Measurements from ENCODE around the gene BHLHE40.
A peak's percentile ranks its signal among the peaks of the same experiment; 100 is the strongest.

BHLHE40 gene

DNA sequence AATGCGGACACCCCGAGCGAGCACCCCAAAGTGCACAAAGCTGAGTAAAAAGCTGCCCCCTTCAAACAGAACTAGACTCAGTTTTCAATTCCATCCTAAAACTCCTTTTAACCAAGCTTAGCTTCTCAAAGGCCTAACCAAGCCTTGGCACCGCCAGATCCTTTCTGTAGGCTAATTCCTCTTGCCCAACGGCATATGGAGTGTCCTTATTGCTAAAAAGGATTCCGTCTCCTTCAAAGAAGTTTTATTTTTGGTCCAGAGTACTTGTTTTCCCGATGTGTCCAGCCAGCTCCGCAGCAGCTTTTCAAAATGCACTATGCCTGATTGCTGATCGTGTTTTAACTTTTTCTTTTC lies 5.3 kb downstream of the BHLHE40 start:
- no peak for DNase-seq (ENCODE audit: low spot score)

DNA sequence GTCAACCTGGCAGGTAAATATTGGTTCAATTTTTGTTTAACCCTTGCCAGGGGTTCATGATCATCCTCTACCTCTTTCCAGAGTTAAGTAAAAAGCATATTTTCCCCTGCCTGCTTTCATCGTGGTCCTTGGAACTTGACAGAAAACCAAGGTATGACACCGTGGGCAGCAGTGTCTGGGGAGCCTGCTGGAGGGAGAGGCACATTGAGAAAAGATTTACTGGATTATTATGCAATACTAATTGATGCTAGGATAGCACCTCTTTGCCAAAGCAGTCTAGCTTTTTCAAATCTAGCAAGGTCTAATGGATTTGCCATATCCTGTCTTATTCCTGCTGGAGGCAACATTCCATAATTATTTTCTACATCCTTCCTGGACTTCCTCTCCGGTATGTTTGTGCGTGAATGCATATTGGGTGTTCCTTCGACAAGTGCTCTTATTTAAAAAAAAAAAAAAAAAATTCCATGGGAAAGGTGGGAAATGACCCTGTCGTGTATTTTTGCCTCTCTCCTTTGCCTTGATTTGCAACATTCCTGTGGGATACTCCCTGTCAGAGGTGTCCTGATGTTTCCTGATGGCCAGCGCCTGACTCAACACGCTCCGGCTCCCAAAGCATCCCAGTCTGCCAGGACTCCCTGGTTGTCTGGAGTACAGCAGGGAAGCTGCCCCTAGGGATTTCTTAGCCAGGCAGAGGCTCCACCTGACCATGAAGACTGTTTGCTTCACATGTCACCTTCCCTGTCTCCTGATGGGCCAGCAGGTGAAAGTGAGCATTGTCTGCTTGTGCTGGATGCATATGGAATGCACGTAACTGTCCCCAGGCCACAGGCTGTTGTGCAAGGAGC lies 6.3 kb downstream of the BHLHE40 start:
- DNase-seq (ENCODE audit: low spot score), result no peak

DNA sequence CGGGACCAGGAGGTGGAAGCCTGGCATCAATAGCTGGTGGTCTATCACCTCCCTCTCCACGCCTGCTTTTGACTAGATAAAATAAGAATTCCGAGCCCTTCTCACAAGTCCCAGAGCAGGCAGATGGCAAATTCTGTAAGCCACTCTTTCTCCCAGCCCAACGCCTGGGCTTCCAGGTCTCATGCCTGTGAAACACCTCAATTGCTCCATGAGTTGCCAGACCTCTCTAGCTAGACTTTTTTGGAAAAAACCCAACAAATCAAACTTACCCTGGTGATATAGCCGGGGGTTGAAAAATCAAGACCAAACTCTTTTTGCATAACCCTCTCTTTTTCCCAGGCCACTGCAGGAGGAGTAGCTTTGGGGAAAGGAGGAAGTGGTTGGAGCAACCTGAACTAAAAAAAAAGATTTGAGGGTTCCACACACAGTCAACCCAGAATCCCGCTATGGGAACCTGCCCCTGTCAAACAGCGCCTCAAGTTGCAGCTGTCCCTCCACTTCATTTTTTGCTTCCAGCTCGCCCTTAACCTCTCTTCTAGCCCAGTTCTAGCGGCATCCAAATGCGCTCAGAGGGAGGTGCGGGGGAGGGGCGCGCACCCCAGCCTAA lies 7.0 kb downstream of the BHLHE40 start:
- DNase-seq (ENCODE audit: low spot score), result no peak

DNA sequence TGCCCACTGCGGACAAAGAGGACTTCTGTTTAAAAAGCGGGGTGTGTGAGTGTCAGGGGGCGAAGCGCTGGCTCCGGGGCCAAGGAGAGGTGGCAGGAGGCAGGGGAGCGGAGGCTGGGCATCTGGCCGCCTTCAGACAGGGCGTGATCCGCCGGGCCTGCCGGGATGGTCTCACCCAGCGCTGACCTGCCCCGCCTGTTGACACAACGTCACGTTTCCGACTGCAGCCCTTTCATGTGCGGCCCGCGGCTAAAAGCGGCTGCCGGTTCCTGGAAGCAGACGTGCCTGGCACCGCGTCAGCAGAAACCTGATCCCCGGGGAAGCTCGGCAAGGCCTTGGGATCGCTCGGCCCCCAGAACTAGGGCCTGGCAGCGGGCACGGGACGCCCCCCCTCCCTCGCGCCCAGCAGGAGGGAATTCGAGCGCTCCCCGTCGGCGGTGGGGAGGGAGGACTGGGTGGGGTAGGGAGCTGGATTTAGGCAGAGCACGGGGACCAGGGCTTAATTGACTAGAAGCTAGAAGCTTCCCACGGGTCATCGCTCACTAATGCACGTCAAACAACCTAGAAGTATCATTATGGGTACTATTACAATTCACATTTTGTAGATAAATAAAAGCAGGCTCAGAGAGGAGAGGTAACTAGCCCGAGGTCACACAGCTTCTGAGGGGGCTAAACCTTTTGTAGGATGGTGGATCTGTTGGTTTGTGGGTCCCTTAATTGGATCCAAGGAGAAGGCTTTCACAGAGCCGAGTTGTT lies 7.7 kb downstream of the BHLHE40 start:
- peak; percentile 30 for DNase-seq (ENCODE audit: low spot score)

DNA sequence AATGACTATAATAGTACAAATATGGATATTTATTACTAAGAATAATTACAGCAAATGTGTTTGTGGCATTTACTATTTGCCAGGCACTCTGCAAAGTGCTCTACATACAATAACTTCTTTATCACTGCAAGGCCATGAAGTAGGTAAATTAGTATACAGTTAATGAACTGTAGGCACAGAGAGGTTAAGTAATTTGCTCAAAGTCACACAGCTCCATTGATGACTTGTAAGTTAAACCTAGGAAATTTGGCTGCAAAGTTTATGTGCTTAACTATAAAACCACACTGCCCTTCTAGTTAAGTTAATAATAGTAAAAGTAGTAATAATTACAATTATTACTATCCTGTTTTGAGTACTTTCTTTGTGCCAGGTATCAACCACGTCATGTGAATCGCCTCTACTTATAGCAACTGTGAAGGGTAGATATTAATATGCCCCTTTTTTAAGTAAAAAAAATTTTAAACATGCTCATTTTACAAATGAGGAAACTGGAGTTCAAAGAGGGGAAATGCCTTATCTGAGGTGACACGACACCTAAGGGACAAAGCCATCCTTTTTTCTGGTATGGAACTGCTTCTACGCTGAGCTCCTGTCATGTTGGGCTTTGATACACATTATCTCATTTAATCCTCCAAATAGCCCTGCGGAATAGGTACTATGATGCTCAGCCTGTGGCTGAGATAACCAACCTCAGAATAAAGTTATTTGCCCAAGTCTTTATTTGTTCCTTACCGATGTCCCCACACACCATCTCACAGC lies 8.5 kb downstream of the BHLHE40 start:
- DNase-seq (ENCODE audit: low spot score), result no peak

DNA sequence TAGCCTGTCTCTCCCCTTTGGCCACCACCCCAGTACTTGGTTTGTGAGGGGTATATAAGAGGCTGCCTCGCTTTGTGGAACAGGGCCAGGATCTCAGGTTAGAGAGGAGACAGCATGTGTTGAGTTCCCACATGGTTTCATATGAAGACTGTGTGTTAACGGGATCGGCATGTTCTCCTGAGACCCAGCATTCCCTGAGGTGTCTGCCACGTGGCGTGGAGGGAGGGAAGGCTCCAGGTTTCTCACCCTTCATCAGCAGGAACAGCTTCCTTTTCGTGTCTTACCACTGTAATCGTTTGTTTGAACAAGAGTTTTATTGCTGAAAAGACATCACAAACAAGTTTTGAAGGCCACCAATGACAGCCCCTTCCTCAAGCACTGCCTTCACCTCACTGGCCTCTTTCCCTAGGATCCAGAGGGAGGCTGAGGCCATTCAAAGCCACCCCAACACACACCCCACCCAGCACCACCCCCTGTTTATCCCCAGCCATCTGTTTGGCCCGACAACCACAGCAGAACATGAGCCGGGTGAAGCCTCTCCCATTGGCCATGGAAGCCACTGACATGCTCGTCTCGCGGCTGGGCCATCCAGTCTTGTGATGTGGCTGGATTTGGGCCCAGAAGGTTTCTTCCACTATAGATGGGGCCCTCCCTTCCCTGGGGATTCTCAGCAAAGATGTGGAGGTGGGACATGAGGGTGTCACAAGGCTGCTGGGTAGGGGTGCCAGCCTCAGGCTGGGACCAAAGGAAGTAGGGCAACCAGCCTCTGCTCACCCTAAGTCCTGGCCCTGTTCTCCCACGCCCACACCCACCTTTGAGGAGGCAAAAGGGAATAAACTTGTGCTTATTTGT lies 10.0 kb downstream of the BHLHE40 start:
- DNase-seq (ENCODE audit: low spot score), result no peak

DNA sequence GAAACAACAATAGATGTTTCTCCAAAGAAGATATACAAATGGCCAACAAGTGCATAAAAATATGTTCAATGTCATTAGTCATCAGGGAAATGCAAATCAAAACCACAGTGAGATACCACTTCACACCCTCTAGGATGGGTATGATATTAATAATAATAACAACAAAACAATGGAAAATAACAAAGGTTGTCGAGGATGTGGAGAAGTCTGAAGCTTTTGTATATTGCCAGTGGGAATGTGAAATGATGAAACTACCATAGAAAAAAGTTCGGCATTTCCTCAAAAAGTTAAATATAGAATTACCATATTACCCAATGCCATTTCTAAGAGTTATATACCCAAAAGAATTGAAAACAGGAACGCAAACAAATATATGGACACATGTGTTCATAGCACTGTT lies 10.8 kb downstream of the BHLHE40 start:
- no peak for DNase-seq (ENCODE audit: low spot score)

DNA sequence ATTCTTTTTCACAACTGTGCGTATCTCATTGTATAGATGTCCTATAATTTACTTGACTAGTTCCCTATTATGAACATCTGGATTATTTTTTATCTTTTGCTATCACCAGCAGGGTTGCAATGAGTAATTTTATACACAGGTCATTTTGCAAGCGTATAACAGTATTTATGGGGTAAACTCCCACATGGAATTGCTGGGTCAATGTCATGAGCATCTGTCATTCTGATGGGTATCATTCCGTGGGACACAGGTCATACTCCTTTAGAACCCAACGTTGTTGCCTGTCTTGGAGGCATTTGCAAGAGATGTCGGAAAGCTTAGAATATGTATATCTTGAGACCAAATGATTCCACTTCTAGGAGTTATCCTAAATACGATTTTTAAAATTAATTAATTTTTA lies 12.9 kb downstream of the BHLHE40 start:
- no peak for DNase-seq (ENCODE audit: low spot score)

DNA sequence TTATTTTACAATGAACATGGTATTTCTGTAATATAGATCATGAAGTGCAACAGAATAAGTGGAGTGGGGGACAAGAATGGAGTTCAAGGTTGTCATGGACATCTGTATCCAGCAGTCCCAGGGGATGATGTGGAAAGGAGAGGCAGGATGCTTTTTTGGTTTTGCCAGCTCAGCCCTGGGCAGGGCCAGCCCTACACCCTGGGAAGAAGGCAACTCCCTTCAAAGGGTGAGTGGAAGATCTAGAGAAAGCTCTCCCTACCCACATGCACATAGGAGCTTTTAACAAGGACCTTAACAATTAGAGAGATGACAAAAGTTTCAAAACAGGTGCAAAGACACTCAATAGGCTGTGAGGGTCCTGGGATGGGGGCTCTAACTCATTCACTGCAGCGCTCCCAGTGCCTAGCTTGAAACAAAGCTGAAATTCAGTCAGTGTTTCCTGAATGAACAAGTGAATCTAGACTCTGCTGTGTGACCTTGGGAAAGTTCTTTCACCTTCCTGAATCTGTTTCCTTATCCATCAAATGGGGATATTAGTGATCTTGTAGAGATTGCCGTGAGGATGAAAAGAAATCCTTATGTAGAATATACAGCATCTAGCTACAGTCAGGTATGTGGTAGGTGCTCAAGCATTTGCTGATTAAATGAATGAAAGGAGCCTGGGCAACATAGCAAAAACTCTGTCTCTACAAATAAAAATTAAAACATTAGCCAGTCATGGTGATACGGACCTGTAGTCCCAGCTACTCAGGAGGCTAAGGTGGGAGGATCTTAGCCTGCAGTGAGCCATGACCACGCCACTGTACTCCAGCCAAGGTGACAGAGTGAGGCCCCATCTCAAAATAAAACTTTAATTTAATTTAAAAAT lies 14.3 kb downstream of the BHLHE40 start:
- DNase-seq (ENCODE audit: low spot score), result no peak

DNA sequence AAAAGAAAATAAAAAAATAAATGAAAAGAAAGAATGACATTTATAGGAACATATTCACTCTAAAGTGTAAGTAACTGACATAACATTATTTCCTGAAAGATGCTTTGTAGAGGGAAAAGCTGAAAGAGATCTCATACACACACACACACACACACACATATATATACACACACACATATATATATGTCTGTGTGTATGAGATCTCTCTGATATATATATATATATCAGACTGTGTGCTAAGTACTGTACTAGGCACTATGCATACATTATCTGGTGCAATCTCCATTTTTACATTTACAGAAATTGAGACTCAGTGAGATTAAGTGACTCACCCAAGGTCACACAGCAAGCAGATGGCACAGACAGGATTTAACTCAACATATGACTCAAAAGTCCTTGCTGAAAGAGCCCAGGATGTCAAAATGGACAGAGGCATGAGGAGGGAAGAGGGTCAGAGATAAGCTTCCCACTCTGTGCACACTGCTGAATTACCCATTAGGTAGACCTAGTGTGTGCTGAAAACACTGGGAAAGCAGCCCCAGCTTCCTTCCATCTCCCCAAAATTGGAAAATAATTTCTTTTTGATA lies 15.0 kb downstream of the BHLHE40 start:
- no peak for DNase-seq (ENCODE audit: low spot score)

DNA sequence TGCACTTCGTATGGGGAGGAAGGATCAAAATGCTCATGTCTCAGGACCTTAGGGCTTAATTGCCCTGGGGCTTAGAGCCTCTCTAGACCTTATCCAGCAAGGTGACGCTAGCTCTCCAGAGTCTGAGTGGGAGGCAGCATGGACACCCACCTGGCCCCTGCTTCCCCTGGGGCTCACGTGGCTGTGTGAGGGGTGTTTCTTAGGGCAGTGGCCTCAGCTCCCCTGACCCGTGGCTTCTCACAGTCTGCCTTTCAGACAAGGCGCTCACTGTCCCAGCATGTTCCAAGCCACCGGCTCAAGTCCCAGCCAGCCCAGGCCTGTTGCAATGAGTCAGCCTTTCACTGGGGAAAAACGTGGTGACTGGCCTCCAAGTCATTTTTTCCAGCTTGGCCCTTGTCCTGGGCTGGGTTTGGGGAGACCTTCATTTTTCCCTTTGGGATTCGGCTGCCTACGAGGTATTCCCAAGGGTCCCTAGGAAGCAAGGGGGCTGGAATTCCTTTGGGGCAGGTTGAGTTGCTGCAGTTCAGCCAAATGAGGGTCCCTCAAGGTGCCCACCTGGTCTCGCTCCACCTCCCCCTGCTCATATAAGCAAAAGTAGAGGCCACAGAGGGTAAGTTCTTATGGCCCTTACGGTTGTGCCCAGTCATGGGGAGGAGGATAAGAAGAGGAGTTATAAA lies 15.7 kb downstream of the BHLHE40 start:
- DNase-seq (ENCODE audit: low spot score), result no peak

DNA sequence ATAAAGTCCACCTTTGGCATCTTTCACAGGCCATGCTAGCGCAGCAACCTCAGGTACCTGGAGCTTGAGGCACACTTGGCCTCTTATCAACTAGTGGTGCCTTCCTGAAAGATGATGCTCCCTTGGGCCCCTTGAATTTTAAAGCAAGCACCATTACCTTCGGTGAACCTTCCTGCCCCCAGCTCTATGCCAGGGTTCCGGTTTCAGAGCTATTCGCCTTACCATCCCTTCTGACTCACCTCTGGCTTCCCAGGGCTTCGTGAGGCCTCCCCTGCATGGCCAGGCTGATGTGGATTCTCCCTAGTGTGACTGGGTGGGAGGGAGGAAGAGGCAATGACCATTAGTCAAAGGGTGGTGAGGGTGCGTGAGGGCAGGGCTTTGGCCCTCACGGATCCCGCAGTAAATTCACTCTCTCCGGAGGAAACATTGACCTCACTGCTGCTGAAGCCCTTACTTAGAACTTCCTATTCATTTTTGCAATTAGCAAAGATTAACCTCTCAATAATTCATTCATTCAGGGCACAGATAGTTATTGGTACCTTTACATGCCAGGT lies 16.3 kb downstream of the BHLHE40 start:
- no peak for DNase-seq (ENCODE audit: low spot score)

DNA sequence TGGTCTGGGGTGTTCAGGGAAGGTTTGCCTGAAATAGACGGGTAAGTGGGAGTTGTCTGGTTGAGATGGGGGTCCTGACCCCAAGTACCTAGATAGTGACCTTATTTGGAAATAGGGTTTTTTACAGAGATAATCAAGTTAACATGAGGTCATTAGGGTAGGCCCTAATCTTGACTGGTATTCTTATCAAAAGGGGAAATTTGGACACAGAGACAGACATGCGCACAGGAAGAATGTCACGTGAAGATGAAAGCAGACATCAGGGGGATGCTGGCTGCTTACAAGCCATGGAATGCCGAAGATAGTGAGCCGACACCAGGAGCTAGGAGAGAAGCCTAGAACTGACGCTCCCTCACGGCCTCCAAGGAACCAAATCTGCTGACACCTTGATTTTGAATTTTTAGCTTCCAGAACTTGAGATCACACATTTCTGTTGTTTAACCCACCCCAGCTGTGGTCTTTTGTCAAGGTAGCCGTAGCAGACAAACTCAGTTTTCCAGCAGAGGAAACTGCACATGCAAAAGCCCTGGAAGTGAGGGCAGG lies 17.1 kb downstream of the BHLHE40 start:
- no peak for DNase-seq (ENCODE audit: low spot score)

DNA sequence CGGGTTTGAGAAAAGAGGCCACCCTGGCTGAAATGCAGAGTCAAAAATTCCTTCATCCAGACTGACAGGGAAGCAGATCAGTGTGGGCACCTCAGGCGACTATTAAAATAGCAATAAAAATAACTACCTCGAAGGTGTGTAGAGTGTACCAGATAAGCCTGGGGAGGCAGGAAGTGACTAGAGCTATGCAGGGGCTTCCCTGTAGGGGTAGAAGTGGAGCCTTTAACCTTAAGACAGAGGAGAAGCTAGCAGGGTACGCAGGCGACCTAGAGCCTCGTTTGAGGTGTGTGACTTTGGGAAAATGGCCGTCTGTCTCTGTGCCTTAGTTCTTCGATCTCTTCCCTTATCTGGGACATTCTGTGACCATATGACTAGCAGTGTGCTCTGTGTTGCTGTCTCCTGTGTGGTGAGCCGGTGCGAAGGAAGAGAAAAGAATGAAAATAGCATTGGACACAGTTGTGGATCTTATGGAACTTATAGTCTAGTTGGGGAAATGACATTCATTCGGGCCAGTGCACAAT lies 17.6 kb downstream of the BHLHE40 start:
- DNase-seq (ENCODE audit: low spot score), result no peak

DNA sequence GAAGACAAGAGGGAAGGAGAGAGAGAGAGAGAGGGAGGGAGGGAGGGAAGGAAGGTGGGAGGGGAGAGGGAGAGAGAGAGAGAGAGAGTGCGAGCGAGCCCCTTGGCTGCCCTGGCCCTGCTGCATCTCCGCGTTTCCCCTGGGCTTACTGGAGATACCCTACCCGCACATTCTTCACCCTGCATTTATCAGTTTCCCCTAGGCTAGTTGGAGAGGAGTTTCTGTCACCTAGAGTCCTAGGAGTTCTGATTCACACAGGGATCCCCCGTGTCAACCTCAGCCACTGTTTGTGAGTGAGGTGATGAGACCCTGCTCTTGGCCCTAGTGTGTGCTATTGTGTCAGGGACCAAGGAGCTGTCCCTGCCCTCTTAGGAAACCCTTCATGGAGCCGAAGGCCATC lies 18.7 kb downstream of the BHLHE40 start:
- DNase-seq (ENCODE audit: low spot score), result no peak

DNA sequence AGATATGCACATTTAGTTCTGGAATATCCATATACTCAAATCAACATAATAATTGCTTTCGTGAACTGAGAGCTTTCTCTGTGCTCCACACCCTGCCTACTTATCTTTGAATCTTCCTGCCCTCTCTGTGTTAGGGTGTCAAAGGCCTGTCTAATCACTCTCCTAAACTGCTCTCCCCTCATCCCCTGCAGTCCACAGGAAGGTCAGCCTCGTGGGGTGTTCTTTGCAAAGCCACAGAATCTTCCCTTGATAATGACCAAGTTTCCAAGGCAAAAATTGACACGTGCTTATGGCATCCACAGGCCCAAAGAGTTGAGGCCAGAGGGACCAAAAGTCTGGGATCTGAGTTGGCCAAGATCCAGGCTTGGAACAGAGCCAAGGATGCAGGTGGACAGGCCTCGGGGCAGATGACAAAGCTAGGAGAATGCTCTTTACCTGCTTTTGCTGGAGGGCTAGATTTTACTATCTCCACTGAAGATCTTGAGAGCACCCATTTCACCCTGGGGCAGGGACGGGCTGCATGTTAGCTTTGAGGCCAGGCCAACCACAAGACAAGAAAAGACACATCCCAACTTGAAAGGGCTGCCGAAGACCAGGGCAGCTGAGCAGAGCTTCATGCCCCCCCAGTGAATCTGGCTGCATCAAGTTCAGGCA lies 20.4 kb downstream of the BHLHE40 start:
- no peak for DNase-seq (ENCODE audit: low spot score)

DNA sequence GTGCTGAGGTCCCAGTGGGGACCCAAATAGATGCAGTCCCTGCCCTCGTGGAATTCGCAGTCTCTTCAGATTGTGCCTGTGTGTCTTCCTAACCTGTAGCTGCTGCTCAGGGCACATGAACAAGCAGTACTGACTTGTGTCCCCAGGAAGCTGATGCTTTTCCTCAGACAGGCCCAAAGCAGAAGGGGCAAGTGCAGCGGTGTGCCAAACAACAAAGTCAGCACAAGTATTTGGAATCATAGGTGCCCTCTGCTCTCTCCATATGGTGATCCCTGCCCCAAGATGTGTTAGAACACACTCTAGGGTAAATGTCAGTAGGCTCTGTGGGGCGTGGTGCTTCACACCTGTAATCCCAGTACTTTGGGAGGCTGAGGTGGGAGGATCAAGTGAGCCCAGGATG lies 21.9 kb downstream of the BHLHE40 start:
- no peak for DNase-seq (ENCODE audit: low spot score)

DNA sequence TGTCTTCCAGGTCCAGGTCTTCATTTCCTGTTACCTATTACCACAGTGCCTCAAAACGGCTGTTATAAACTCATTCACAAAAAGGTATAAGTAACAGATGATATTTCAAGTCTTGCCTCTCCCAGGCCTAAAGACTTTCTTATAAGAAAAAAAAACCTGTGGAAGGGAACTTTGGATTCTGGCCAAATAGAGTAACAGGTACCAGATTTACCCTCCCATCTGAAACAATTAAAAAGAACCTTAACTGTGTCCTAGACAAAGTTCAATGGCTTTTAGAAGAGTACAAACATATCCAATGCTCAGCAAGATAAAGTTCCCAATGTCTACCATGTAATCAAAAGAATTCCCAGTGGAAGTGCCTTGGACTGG lies 22.6 kb downstream of the BHLHE40 start:
- DNase-seq (ENCODE audit: low spot score), result no peak

All from germinal center (tissue), 1 donor.